ENCODE results near the gene SAA1. TPM values are rescaled to one million over a fixed set of nuclear protein-coding genes. Genes with fewer than 3 reads are reported as not detected.

SAA1 gene
- total and polyA plus RNA-seq, 9 of the 15 experiments (the other 6 are each of a cell fraction or from before 2014, with no cell fraction given) = 6.3 TPM; not detected in 8

- TF ChIP-seq ATF4 (CRISPR knock-in tag; IDR thresholded peaks at IDR 0.05) (no peak), CBFB (CRISPR knock-in tag; IDR thresholded peaks at IDR 0.05) (no peak), HDAC6 (IDR thresholded peaks at IDR 0.05; ENCODE audit: low read depth, low read length) (no peak)
These were observed 29.3 kb upstream of the SAA1 start, which contains the start of gene SAA4 (continued) for GRCh38 chr11:18236664-18237356.

DNA sequence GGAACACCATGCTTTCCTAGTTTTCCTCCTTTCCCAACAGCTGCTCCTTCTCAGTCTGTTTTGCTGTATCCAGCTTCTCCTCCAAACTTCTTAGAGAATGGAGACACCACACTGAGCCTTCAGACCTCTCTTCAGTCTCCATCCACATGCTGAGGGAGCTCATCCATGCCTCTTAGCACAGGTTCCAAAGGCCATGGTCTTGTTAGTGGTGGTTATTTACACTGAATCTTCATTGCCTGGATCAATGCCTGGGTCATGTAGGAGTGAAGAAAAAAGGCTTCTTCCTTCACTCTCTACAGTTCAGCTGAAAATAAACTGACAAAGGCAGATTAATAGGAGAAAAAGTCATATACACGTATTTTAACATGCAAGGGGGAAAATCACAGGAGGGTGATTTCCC is 26.4 kb upstream of the SAA1 start:
- Histone ChIP-seq H3K36me3 (ENCODE audit: control insufficient read depth, insufficient read depth, low read length) (no peaks in the 10 kb centered on the region), H3K9me3 (replicated peaks; ENCODE audit: control insufficient read depth, insufficient read depth, low read depth, low read length) (no peaks in the 10 kb centered on the region), H3K9me1 (ENCODE audit: control insufficient read depth, insufficient read depth, low read length) (no peaks in the 10 kb centered on the region), H3K79me2 (ENCODE audit: control insufficient read depth, insufficient read depth, low read length) (no peaks in the 10 kb centered on the region), H3K27me3 (ENCODE audit: control insufficient read depth in 2 of 2, insufficient read depth in 2 of 2, low read length in 2 of 2) (peaks cover 4 to 16% of the 10 kb centered on the region in 2 experiments; a peak in 4 of 5 replicates), H3K4me3 (no peak overlapping the region), H4K20me1 (replicated peaks; ENCODE audit: control insufficient read depth, insufficient read depth, low read length) (no peaks in the 10 kb centered on the region; the same call in 1 of the 2 replicates), H2AFZ (ENCODE audit: low read depth, low read length) (no peak overlapping the region), H3K27ac (ENCODE audit: extremely low read depth, low read depth, low read length) (no peak overlapping the region), H3K9ac (ENCODE audit: insufficient read depth in 1 of 2, low read depth in 2 of 2, low read length in 2 of 2) (no peak overlapping the region), H3K4me2 (ENCODE audit: insufficient read depth, low read length) (no peak overlapping the region), H3K4me1 (replicated peaks in 1 of 2; ENCODE audit: control insufficient read depth in 2 of 2, insufficient read depth in 2 of 2, low read length in 2 of 2) (no peaks in the 10 kb centered on the region)
- intact Hi-C loops (cut with micrococcal nuclease) (loop anchor here (10.0 kb wide), 2 partner anchors 285 to 495 kb away; partner anchors contain the start of gene TSG101), in situ Hi-C loops (cut with MboI) (loop anchor here (10.0 kb wide), 1 partner anchor 495 kb away; no protein-coding TSS in a partner anchor)
- no peak for DNase-seq (ENCODE audit: extremely low read depth in 1 of 4, low spot score in 3 of 4)
- POLR2A ChIA-PET = interaction anchor here (0.8 kb wide), 1 partner anchor 301 kb away, joined by 3 read pairs; no protein-coding TSS in a partner anchor
- no peak for FAIRE-seq
- TF ChIP-seq KDM5B (IDR thresholded peaks at IDR 0.05; ENCODE audit: insufficient replicate concordance, low read depth, low read length) (no peak), SMARCE1 (IDR thresholded peaks at IDR 0.05) (no peak)
- WGBS (ENCODE audit: insufficient coverage, low coverage, missing lambda C conversion rate) = 0% methylated on average over 1 of the region's 1 CpG
- CTCF ChIA-PET (ENCODE audit: low intra/inter-chr PET ratio) = interaction anchor here (0.6 kb wide), 1 partner anchor 412 kb away, joined by 3 read pairs; no protein-coding TSS in a partner anchor
- BruUV-seq (replicated peaks) = no TSS peak
- ATAC-seq = no peak

Measured in K562 (cell line).